Epithelial cell of esophagus (primary cell): Measurements from ENCODE around the gene FICD.
A peak's percentile ranks its signal among the peaks of the same experiment; 100 is the strongest.

Experiments used
- DNase-seq: peaks from one replicate; pipeline ENCODE4 v3.0.0; 2010; ENCODE audit warnings: low read depth
- H3K4me3 ChIP-seq: 2 replicates; pipeline ENCODE4 v1.5.1; 2011; ENCODE audit warnings: mild to moderate bottlenecking, low read length, control low read depth
- CTCF ChIP-seq: IDR thresholded peaks from 2 replicates; pipeline ENCODE4 v1.5.1; 2011; ENCODE audit warnings: low read depth, mild to moderate bottlenecking, low read length, control low read depth, inconsistent platforms; ENCODE audit not compliant: insufficient read depth; ENCODE audit errors: missing control alignments

FICD gene

GRCh38 chr12:108514973-108515814 lies at the start of gene FICD:
Gene FICD, plus strand, starts transcription at chr12:108515277. Its CDS starts 1,696 bp downstream, at chr12:108516973.
- peak within 1 kb of the TSS; percentile 84 for H3K4me3 ChIP-seq
- TF ChIP-seq CTCF, result no peak
- peak; percentile 99 for DNase-seq

GRCh38 chr12:108465417-108465816 lies 49.7 kb upstream of the FICD start:
- TF ChIP-seq CTCF, result no peak
- no peak for DNase-seq
- no peak overlapping the region for H3K4me3 ChIP-seq

- no peak for TF ChIP-seq CTCF
- DNase-seq, result peak; percentile 54
Observed at GRCh38 chr12:108468196-108468968, 46.7 kb upstream of the FICD start.

GRCh38 chr12:108473400-108474055 lies 41.5 kb upstream of the FICD start:
- no peak for TF ChIP-seq CTCF
- DNase-seq, result no peak
- no peak overlapping the region for H3K4me3 ChIP-seq

More at GRCh38 chr12:108468196-108468968, 46.7 kb upstream of the FICD start:
- H3K4me3 ChIP-seq, result no peak overlapping the region

GRCh38 chr12:108475396-108475795 lies 39.7 kb upstream of the FICD start:
- H3K4me3 ChIP-seq, result no peak overlapping the region
- DNase-seq, result no peak
- TF ChIP-seq CTCF, result no peak

- TF ChIP-seq CTCF, result no peak
- DNase-seq, result no peak
- no peak overlapping the region for H3K4me3 ChIP-seq
Observed at GRCh38 chr12:108477055-108477880, 37.8 kb upstream of the FICD start.
